AG04450 (cell line): ENCODE data around the gene CALM3. TPM values are rescaled to one million over a fixed set of nuclear protein-coding genes. Genes with fewer than 3 reads are reported as not detected.

Source experiments
- CTCF ChIA-PET: fragments of 300-600, 350-600 bp; formaldehyde crosslinking; extraction: SDS; loops from one replicate; lab custom pipeline; 2022; ENCODE audit warnings: antibody characterized with exemption, inconsistent platforms; lab: Charles Lee
- POLR2A ChIA-PET: fragments of 350-600 bp; formaldehyde crosslinking; extraction: SDS; loops from one replicate; lab custom pipeline; 2021; ENCODE audit warnings: antibody characterized with exemption, inconsistent platforms; lab: Yijun Ruan, JAX
- DNase-seq: peaks from one replicate; pipeline ENCODE4 v3.0.0-alpha.2; 2011; ENCODE audit warnings: low read depth, low spot score
- H3K27ac ChIP-seq: one replicate; pipeline ENCODE4 v1.5.1; 2012; ENCODE audit warnings: low read depth, low read length, control low read depth
- H3K27me3 ChIP-seq: one replicate; pipeline ENCODE4 v1.6.0; 2012; ENCODE audit warnings: low read length; ENCODE audit not compliant: control insufficient read depth, insufficient read depth
- H3K4me3 ChIP-seq: 2 replicates; pipeline ENCODE4 v1.5.1; 2011; ENCODE audit warnings: mild to moderate bottlenecking, low read depth, low read length, control low read depth
- H3K9me3 ChIP-seq: 2 replicates; pipeline ENCODE4 v1.5.1; 2012; ENCODE audit warnings: low read length; ENCODE audit not compliant: control insufficient read depth, insufficient read depth
- polyA plus RNA-seq: library from polyadenylated mRNA; depleted of rRNA; stranded (reverse); fragments of >200 nt; gene quantifications from 2 replicates; pipeline ENCODE4 v1.2.3, GENCODE V29; 2011
- TF ChIP-seq, protein P1 (sequence below): IDR thresholded peaks from 2 replicates; pipeline ENCODE4 v1.5.1; 2011; ENCODE audit warnings: low read depth, low read length, control low read depth, inconsistent platforms

The CALM3 gene
- polyA plus RNA-seq, 1 experiment, result 744 TPM

DNA sequence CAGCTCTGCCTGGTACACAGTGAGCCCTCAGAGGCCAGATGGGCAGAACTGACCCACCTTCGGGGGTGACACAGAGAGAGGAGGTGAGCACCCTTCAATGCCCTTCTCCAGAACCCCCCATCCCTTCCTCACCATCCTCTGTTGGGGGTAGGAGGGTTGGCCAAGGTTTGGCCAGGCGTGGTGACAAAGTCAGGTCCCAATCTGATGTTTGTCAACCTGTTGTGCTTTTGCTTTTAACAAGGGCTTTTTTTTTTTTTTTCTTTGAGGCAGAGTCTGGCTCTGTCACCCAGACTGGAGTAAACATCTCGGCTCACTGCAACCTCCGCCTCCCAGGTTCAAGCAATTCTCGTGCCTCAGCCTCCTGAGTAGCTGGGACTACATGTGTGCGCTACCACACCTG is 16.5 kb downstream of the CALM3 start:
- Histone ChIP-seq H3K4me3 (no peak overlapping the region), H3K27me3 (no peaks in the 10 kb centered on the region), H3K9me3 (no peaks in the 10 kb centered on the region), H3K27ac (peak overlapping the region; percentile 61)
- DNase-seq, result no peak
- CTCF ChIA-PET, result interaction anchor here (0.6 to 14.3 kb wide), 8 partner anchors 8 to 111 kb away, joined by 3 to 296 read pairs (median 3); partner anchors contain the start of gene DACT3
- TF ChIP-seq, protein P1, sequence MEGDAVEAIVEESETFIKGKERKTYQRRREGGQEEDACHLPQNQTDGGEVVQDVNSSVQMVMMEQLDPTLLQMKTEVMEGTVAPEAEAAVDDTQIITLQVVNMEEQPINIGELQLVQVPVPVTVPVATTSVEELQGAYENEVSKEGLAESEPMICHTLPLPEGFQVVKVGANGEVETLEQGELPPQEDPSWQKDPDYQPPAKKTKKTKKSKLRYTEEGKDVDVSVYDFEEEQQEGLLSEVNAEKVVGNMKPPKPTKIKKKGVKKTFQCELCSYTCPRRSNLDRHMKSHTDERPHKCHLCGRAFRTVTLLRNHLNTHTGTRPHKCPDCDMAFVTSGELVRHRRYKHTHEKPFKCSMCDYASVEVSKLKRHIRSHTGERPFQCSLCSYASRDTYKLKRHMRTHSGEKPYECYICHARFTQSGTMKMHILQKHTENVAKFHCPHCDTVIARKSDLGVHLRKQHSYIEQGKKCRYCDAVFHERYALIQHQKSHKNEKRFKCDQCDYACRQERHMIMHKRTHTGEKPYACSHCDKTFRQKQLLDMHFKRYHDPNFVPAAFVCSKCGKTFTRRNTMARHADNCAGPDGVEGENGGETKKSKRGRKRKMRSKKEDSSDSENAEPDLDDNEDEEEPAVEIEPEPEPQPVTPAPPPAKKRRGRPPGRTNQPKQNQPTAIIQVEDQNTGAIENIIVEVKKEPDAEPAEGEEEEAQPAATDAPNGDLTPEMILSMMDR, result no peak
- POLR2A ChIA-PET, result interaction anchor here (0.8 to 1.5 kb wide), 5 partner anchors 11 to 45 kb away, joined by 3 to 7 read pairs (median 4); partner anchors contain the start of genes CALM3 and DACT3

DNA sequence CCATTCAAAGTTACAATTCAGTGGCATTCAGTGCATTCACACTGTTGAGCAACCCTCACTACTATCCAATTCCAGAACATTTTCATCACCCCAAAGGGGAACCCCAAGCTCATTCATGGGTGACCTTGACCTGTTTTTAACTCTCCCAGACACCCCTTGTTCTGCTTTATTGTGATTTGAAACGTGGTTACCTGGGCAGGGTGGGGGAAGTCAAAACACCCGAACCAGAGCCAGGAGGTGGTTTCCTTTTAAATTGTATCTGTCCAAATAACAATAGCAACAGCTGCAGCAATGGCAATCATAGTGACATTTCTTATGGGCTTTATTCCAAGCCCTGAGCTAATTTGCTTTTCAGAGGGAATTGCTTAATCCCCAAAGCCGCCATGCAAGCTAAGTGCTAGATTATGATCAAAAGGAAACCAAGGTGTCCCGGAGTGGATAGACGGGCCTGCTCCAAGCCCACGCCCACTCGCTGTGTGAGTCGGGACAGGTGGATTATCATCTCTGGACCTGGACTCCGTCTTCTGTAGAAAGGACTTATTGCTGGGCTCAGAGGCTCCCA is 17.6 kb downstream of the CALM3 start:
- ChIA-PET POLR2A (no interaction called here), CTCF (interaction anchor here (14.3 kb wide), 1 partner anchor 46 kb away, joined by 296 read pairs; the partner anchor contains the start of gene DACT3)
- no peaks in the 10 kb centered on the region; the same call in 1 of the 2 replicates for H3K9me3 ChIP-seq
- TF ChIP-seq, protein P1, result no peak
- no peak for DNase-seq
- H3K4me3 ChIP-seq, result no peak overlapping the region
- no peak overlapping the region for H3K27ac ChIP-seq
- no peaks in the 10 kb centered on the region for H3K27me3 ChIP-seq

DNA sequence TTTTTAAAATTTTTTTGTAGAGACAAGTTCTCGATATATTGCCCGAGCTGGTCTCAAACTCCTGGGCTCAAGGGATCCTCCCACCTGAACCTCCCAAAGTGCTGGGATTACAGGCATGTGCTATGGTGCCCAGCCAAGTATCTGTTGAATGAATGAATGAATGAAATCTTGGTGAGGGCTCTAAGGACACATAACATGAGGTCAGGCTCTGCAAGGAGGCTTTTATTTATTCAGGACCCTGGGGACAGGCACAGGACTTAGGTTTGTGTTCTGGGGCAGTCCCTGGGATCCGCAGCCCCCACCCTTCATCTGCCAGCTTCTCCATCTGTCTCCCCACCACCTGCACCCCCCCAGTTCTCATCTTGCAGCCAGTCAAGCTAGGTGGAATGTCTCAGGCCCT is 19.1 kb downstream of the CALM3 start:
- Histone ChIP-seq H3K9me3 (no peaks in the 10 kb centered on the region; the same call in 1 of the 2 replicates), H3K27me3 (no peaks in the 10 kb centered on the region), H3K4me3 (0 out of 2 replicates have a peak overlapping the region, but pooled peaks have one; percentile 12), H3K27ac (peak overlapping the region; percentile 78)
- POLR2A ChIA-PET, result interaction anchor here (1.2 kb wide), 1 partner anchor 20 kb away, joined by 5 read pairs; no protein-coding TSS in a partner anchor
- CTCF ChIA-PET, result interaction anchor here (0.5 to 14.3 kb wide), 2 partner anchors 44 to 221 kb away, joined by 5 to 296 read pairs; partner anchors contain the start of gene DACT3
- no peak for DNase-seq
- TF ChIP-seq, protein P1, result no peak

DNA sequence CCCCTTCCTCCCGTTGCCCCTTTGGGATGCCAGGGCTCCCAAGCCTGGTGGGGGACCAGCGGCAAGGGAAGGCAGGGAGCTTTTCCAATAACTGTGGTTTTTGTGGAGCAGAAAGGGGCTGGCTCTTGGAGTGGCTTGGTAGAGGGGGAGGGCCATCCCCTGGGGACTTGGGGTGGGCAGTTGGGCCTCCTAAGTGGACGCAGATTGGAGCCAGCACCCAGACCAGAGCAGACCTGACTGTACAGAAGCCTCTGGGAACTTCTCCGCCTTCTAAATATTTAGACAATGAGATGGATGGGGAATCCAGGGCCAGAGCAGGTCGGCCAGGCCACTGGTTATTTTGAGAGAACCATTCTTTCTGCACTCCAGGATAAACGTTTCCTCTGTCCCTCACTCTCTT is 19.6 kb downstream of the CALM3 start:
- Histone ChIP-seq H3K4me3 (peak overlapping the region; percentile 43), H3K9me3 (no peaks in the 10 kb centered on the region; the same call in 1 of the 2 replicates), H3K27ac (peak overlapping the region; percentile 78), H3K27me3 (no peaks in the 10 kb centered on the region)
- no peak for DNase-seq
- ChIA-PET CTCF (interaction anchor here (14.3 kb wide), 1 partner anchor 44 kb away, joined by 296 read pairs; the partner anchor contains the start of gene DACT3), POLR2A (interaction anchor here (0.6 to 1.2 kb wide), 3 partner anchors 20 to 490 kb away, joined by 3 to 5 read pairs (median 3); no protein-coding TSS in a partner anchor)
- TF ChIP-seq, protein P1, result no peak
